Subcutaneous abdominal adipose tissue (tissue), 5 donors: ENCODE results near the gene OR4D5.

ENCODE experiments used
- H3K27ac ChIP-seq: one replicate; pipeline ENCODE4 v1.7.0; 2013; ENCODE audit warnings: low read depth, mild to moderate bottlenecking, inconsistent platforms, low read length, moderate library complexity
- H3K27me3 ChIP-seq, 5 donors: one replicate each; pipeline ENCODE4 v1.7.0; 2013; ENCODE audit warnings: low read length in 5 of 5, inconsistent platforms in 1 of 5; ENCODE audit not compliant: control insufficient read depth in 5 of 5, insufficient read depth in 4 of 5
- H3K36me3 ChIP-seq, 5 donors: one replicate each; pipeline ENCODE4 v1.7.0; 2013; ENCODE audit warnings: low read length in 5 of 5; ENCODE audit not compliant: control insufficient read depth in 5 of 5, insufficient read depth in 5 of 5
- H3K4me1 ChIP-seq, 5 donors: one replicate each; pipeline ENCODE4 v1.7.0; 2013; ENCODE audit warnings: low read length in 5 of 5, mild to moderate bottlenecking in 3 of 5, moderate library complexity in 1 of 5; ENCODE audit not compliant: control insufficient read depth in 5 of 5, insufficient read depth in 5 of 5
- H3K4me3 ChIP-seq, 5 donors: one replicate each; pipeline ENCODE4 v1.7.0; 2013; ENCODE audit warnings: low read length in 5 of 5, low read depth in 1 of 5
- H3K9ac ChIP-seq, 5 donors: one replicate each; pipeline ENCODE4 v1.7.0; 2013; ENCODE audit warnings: low read length in 5 of 5, mild to moderate bottlenecking in 4 of 5, moderate library complexity in 3 of 5
- H3K9me3 ChIP-seq, 5 donors: one replicate each; pipeline ENCODE4 v1.7.0; 2013; ENCODE audit warnings: low read length in 5 of 5; ENCODE audit not compliant: control insufficient read depth in 5 of 5
- donor health status: healthy.
- donor health status: healthy.
- donor health status: healthy.
- donor health status: healthy.
- donor health status: healthy.

Gene OR4D5

DNA sequence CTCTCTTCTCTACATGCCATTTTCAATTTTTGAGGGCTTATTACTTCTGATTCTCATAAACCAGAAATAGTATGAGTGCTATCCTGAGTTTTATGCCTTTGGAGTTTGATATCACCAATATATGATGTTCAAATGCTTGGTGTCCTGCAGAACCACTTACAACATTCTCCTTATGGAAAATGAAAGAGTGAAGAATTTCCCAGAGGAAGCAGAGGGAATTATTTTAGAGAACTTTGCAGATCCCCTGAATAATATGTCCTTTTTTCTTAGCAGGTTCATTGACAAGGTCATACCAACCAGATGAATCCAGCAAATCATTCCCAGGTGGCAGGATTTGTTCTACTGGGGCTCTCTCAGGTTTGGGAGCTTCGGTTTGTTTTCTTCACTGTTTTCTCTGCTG lies at the start of gene OR4D5:
OR4D5 (plus strand) TSS at position 301 of the 400 bp plus-strand sequence; CDS start at position 301, 0 bp downstream.
- H3K36me3 ChIP-seq, result no peaks in the 10 kb centered on the region
- H3K4me1 ChIP-seq, result no peaks in the 10 kb centered on the region
- no peak within 1 kb of the TSS for H3K9ac ChIP-seq
- H3K27me3 ChIP-seq, result no peaks in the 10 kb centered on the region
- peaks cover 0 to 5% (median 0%) of the 10 kb centered on the region in 5 donors for H3K9me3 ChIP-seq
- no peak within 1 kb of the TSS for H3K27ac ChIP-seq
- no peak within 1 kb of the TSS for H3K4me3 ChIP-seq

DNA sequence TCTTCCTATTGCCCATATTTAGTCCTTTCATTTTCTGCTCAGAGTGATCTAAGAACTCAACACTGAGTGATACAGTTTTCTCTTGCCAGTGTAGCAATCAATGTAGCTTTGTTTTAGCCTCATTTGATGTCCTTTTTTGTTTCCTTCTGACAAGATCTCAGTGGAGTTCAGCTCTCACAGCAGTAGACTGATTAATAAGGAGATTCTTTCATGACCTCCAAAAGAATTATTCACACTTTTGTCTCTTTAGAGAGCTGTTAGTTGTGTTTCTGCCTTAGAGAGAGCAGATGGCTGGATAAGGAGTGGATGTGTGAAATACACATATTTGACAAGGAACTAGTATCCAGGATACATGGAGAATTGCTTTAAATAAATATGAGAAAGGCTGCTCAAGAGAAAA lies 47.4 kb upstream of the OR4D5 start:
- no peak overlapping the region for H3K27ac ChIP-seq
- no peaks in the 10 kb centered on the region for H3K36me3 ChIP-seq
- H3K9ac ChIP-seq, result no peak overlapping the region
- no peaks in the 10 kb centered on the region for H3K27me3 ChIP-seq
- no peak overlapping the region for H3K4me3 ChIP-seq
- no peaks in the 10 kb centered on the region for H3K4me1 ChIP-seq
- H3K9me3 ChIP-seq, result no peaks in the 10 kb centered on the region

DNA sequence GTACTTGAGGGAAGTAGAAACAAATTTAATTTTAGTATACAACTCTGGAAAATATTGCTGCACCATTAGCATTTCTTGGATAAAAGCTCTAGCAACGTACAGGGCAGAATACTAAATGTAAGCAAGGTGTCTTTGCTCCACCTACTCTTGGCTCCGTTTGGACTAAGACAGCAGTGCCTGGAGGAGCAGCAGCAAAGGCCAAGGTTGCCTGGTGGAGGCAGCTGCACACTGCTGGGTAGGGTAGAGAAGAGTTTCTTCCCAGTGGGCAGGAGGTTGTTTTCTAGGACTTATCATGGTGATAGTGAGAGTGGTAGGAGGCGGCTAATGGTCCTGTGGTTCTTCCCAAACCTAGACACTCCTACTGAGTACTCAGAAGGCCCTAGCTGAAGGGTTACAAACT lies 39.6 kb upstream of the OR4D5 start:
- H3K9ac ChIP-seq, result no peak overlapping the region
- H3K27me3 ChIP-seq, result peaks cover 0 to 2% (median 0%) of the 10 kb centered on the region in 5 donors
- no peaks in the 10 kb centered on the region for H3K9me3 ChIP-seq
- H3K27ac ChIP-seq, result no peak overlapping the region
- H3K4me3 ChIP-seq, result no peak overlapping the region
- no peaks in the 10 kb centered on the region for H3K4me1 ChIP-seq
- H3K36me3 ChIP-seq, result no peaks in the 10 kb centered on the region

DNA sequence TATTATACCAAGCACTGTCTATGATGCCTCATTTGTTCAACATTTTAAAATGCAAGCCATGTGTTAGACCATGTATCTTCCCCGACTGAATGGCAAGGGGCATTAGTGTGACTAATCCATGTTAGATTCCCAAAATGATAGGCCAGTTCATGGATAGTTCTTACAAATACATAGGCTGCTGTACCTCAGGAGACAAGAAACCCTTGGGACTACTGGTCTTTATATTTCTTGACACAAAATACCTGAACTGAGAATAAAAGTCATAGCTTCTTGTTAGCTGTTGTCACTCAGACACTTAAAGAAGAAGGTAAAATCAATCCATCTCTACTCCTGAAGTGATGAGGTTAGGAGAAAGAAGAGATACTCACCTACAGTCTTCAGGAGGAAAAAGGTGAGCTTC lies 37.5 kb upstream of the OR4D5 start, which contains the start of gene OR8D4:
OR8D4 (plus strand) TSS at position 301 of the 400 bp plus-strand sequence. CDS start 4,265 bp downstream, outside the sequence.
- Histone ChIP-seq H3K4me1 (no peaks in the 10 kb centered on the region), H3K36me3 (no peaks in the 10 kb centered on the region), H3K27ac (no peak within 1 kb of the TSS), H3K4me3 (no peak within 1 kb of the TSS), H3K27me3 (peaks cover 0 to 2% (median 0%) of the 10 kb centered on the region in 5 donors), H3K9ac (no peak within 1 kb of the TSS), H3K9me3 (no peaks in the 10 kb centered on the region)

DNA sequence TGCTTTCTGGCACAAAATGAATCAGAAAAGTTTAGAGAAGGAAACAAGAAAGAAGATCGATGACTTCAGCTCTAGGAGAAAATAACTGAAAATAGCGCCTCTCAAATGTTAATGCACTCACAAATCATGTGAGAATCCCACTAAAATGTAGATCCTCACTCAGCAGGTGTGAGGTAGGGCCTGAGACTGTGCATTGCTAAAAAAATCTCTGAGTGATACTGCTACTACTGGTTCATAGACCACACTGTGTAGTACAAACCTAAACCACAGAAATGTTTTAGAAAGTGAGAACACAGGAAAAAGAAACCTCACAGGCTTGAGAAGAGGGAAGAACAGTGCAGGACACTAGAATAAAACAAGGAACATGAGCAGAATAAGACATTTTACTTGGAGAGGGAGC lies 35.5 kb upstream of the OR4D5 start:
- Histone ChIP-seq H3K36me3 (no peaks in the 10 kb centered on the region), H3K4me1 (no peaks in the 10 kb centered on the region), H3K27me3 (peaks cover 0 to 2% (median 0%) of the 10 kb centered on the region in 5 donors), H3K27ac (no peak overlapping the region), H3K9me3 (no peaks in the 10 kb centered on the region), H3K4me3 (no peak overlapping the region), H3K9ac (no peak overlapping the region)

DNA sequence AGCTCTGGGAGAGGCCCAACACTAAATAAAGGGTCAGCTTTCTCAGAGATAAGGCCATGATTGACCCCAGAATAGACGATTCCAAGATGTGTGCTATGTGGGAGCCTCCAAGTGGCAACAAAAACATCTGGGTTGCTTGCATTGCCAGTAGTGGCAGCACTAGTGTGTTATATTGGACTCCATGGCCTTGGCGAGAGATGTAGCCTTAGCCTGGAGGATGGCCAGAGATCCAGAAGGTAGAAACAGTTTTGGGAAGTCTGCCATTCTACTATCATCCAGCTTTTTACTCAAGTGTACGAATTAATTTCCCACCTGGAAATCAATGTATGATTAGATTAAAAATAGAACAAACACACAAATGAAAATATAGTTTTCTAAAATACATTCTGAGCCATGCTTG lies 34.5 kb upstream of the OR4D5 start:
- H3K27me3 ChIP-seq, result peaks cover 0 to 2% (median 0%) of the 10 kb centered on the region in 5 donors
- H3K27ac ChIP-seq, result no peak overlapping the region
- H3K4me1 ChIP-seq, result no peaks in the 10 kb centered on the region
- no peak overlapping the region for H3K4me3 ChIP-seq
- no peaks in the 10 kb centered on the region for H3K9me3 ChIP-seq
- H3K36me3 ChIP-seq, result no peaks in the 10 kb centered on the region
- H3K9ac ChIP-seq, result no peak overlapping the region

DNA sequence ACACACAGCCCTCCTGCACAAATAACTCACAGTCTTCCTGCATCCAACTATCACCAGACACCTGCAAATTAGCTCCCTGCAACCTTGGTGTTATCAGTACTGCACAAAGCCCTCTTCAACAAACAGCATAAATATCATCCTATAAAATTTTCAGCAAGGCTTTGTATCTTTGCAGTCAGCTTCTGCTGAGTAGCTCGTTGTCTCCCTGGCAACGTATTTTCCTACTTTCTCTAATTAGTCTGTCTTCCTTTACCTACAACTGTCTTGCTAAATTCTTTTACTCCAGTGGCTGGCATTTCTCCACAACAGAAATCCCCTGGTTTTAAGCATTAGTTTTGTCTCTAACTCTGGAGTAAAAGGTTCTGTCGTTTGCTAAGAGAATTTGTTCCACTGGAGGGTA lies 33.6 kb upstream of the OR4D5 start:
- peaks cover 0 to 2% (median 0%) of the 10 kb centered on the region in 5 donors for H3K27me3 ChIP-seq
- H3K9me3 ChIP-seq, result no peaks in the 10 kb centered on the region
- H3K27ac ChIP-seq, result no peak overlapping the region
- no peaks in the 10 kb centered on the region for H3K36me3 ChIP-seq
- H3K4me1 ChIP-seq, result no peaks in the 10 kb centered on the region
- H3K4me3 ChIP-seq, result no peak overlapping the region
- no peak overlapping the region for H3K9ac ChIP-seq

- Histone ChIP-seq H3K4me3 (no peak overlapping the region), H3K27me3 (no peaks in the 10 kb centered on the region), H3K36me3 (no peaks in the 10 kb centered on the region), H3K9ac (no peak overlapping the region), H3K27ac (no peak overlapping the region), H3K9me3 (no peaks in the 10 kb centered on the region), H3K4me1 (no peaks in the 10 kb centered on the region)
Measured at GRCh38 chr11:123920943-123921342, 18.5 kb upstream of the OR4D5 start.

GRCh38 chr11:123924027-123924426 lies 15.4 kb upstream of the OR4D5 start:
- Histone ChIP-seq H3K4me3 (no peak overlapping the region), H3K4me1 (no peaks in the 10 kb centered on the region), H3K9ac (no peak overlapping the region), H3K27ac (no peak overlapping the region), H3K9me3 (no peaks in the 10 kb centered on the region), H3K36me3 (no peaks in the 10 kb centered on the region), H3K27me3 (no peaks in the 10 kb centered on the region)

DNA sequence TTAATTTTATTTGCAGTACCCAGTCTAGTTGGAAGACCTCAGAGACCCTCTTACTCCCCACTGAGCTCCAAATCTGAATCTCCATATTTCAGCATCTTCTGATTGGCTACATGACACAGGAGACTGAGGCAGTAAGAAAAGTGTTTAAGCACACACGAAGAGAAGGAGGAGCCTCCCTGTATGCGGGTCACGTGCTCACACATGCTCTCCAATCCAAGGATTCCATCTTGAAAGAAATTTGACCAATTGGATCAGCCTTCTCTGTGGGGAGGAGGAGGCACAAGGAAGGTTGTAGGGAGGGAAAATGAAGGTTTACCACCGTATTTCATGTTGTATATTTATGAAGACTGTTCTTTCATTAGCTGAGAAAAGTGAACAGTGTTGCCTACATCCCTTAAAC lies 3.0 kb downstream of the OR4D5 start:
- H3K27ac ChIP-seq, result no peak overlapping the region
- H3K36me3 ChIP-seq, result no peaks in the 10 kb centered on the region
- peaks cover 0 to 5% (median 0%) of the 10 kb centered on the region in 5 donors for H3K9me3 ChIP-seq
- no peaks in the 10 kb centered on the region for H3K27me3 ChIP-seq
- no peak overlapping the region for H3K9ac ChIP-seq
- H3K4me1 ChIP-seq, result no peaks in the 10 kb centered on the region
- H3K4me3 ChIP-seq, result no peak overlapping the region

DNA sequence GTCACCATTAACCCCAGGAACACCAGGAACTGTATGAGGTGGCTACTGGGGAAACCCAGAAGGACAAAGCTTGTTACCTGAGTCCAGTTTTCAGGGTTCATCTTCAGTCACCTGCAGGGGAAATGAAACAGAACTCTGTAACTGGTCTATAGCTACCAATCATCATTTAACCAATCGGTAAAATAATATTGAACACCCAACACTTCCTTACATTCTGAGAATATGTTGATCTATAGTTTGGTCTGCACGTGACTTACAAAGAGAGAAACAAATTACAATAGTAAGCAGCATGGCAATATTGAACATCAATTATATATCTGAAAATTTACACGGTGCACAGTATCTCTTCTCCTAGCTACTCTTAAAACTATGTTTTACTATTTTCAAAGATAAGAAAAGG lies 4.3 kb downstream of the OR4D5 start, which contains the start of gene OR6T1:
OR6T1 (minus strand) TSS at position 101 of the 400 bp plus-strand sequence; CDS start at position 101, 0 bp downstream.
- peaks cover 0 to 5% (median 0%) of the 10 kb centered on the region in 5 donors for H3K9me3 ChIP-seq

More for the DNA sequence above, 4.3 kb downstream of the OR4D5 start, which contains the start of gene OR6T1:
- H3K27ac ChIP-seq, result no peak within 1 kb of the TSS
- no peaks in the 10 kb centered on the region for H3K4me1 ChIP-seq
- no peak within 1 kb of the TSS for H3K9ac ChIP-seq
- H3K4me3 ChIP-seq, result no peak within 1 kb of the TSS
- H3K36me3 ChIP-seq, result no peaks in the 10 kb centered on the region
- H3K27me3 ChIP-seq, result no peaks in the 10 kb centered on the region
